GM15510 (cell line): ENCODE measurements around the gene LTBP3.

Experiments used
- POLR2A ChIP-seq: IDR thresholded peaks from 3 replicates; pipeline ENCODE4 v1.6.1; 2011; ENCODE audit warnings: borderline replicate concordance; ENCODE audit not compliant: insufficient read length; ENCODE audit errors: extremely low read depth

Gene LTBP3

DNA sequence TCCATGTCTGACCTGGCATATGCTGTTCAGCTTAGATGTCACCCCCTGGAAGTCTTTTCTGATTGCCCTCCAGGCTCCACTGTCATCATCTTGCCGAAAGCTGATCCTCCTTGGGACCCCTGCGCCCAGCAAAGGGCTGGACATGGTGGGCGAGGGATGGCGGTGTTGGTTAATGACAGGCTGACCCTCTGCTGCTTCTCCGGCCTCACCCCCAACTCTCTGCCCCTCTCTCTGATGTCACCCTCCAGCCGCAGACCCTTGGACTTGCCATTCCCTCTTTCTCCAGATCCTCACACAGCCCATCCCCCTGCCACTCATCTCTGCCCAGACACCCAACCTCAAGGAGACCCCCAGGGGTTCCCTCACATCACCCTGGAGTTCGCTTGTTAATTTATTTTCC, 20.0 kb upstream of the LTBP3 start:
- no peak for TF ChIP-seq POLR2A

DNA sequence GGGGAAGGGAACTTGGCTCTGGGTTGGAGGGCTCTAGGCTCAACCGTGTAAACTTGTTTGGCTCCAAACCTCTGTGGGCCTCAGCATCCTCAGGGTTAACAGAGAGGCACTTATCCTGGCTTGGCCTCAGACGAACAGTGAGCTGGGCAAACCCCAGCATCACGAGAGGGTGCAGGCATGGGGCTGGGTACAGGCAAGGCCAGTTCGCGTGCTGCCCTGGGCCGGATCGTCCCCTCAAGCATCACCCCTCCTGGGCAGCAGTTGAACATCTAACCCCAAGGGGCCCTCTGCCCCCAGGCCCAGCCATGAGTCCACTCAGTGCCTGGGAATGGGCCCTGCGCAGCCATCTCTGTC, 19.6 kb upstream of the LTBP3 start:
- no peak for TF ChIP-seq POLR2A

DNA sequence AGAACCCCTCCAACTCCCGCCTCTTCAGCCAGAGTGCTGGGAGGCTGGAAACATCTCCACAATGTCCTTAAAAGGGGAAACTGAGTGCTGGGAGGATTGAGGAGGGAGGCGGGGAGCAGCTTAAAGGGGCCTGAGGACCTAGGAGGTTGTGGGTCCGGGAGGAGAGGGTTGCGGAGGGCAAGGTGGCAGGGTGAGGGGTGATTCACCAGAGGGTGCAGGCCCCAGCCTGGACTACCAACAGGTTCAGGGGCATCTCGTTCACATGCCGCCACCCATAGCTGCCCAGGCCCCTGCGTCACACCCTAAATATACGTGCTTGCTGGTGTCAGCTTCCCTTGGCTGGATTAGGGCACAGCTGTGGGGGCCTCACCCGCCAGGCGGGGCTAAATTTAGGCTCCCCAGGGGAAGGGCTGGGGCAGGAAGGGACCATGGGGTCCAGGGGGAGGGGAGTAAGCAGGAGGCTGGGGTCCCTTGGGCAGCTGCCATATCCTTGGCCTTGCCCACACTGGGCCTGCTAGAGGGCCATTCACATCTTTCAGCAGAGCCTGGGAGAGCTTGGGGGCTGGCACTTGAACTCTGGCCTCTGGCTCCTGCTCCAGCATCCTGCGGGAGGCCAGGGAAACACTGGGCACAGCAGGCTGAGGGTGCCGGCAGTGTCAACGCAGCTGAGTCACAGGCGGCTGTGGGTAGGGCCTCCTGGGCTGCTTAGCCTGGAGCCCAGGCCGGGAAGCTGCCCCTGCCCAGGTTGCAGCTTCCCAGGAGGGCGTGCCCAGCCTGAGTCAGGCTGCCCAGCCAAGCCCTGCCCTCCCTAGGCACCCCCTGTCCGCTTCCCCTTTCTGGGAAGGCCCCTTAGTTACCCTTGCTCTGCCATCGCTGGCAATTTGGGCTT, 19.0 kb upstream of the LTBP3 start:
- no peak for TF ChIP-seq POLR2A

DNA sequence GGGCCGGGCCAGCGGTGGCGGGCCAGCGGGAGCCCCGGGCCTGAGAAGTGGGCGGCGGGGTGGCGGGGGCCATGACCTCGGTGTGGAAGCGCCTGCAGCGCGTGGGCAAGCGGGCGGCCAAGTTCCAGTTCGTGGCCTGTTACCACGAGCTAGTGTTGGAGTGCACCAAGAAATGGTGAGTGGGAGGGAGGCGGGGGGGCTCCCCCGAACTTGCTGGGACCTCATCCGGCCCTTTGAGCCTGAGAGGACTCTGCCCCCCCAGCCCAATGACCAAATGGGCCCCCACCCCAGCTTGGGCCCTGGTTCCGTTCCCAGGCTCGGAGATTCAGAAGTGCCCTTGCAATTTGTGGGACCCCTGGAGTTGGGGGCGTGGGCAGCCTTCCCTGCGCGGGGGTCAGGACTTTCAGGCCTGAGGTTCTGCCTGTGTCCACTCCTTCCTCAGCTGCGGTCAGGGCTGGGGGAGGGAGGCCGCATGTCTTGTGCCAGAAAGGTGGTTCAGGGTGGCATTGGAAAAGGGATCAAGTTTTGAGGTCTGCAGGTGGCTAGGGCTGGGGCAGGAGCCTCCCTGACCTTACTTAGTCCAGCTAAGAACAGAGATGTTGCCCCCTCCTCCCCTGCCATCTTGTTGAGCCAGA, 18.2 kb upstream of the LTBP3 start:
- TF ChIP-seq POLR2A = no peak

DNA sequence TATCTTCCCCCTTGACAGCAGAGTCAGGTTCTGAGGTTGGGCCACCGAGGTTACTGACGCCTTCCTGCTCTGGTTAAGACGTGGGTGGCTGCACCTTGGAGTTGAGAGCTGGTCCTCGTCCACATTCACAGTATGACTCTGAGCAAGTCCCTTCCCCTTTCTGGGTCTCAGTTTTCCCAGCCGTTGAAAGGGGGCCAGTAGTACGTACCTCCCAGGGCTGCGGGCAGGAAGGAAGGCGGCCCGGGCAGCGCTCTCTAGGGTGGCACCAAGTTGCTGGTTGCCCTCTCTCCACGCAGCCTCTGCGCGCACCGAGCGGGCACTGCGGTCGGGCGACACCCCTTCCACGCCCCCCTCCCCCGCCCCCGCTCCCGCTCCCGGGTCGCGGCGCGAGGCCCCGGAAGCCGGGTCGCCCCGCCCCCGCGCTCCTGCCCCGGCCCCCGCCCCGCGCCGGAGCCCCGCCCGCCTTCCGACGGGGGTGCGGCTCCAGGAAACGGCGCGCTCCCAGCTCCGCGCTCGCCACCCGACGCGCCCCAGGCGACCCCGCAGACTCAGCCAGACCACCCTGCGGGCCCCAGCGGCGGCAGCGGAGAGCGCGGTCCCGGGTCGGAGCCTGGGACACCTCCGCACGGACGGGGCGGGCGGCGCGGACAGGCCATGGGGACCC, 17.5 kb upstream of the LTBP3 start, which contains the start of gene EHBP1L1:
EHBP1L1 (plus strand) TSS at position 486 of the 664 bp plus-strand sequence. CDS start 250 bp downstream, outside the sequence.
- TF ChIP-seq POLR2A = peak; percentile 59

DNA sequence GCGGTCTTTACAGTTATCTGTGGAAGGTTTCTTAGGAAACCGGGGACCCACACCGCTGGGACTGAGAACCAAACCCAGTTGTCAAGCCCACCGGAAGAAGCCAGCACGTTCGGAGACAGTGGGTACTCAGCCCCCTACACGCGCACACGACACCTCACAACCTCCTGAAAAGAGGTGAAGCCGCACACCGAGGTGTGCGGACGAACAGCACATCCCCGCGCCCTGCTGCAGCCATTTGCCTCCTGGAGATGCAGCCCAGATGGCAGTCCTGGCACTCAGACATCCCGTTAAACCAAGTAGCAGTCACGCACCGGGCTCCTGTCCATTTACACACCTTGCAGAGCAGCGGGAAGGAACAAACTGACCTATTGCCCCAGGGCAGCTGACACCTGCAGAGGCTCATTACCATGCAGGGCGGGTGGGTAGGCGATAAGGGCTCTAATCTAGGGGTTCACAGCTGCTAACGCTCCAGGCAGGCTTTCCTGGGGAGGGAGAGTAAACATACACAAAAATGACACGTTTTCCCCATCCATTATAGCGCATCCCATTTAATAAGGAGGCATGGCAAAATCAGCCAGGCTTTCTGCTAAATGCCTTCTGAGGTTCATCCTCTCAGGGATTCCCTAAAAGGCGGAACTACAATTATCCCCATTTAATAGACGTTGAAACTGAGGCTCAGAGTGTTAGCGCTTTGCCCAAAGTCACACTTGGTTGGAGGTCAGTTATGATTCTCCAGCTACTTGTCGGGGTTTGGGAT, 16.8 kb upstream of the LTBP3 start:
- TF ChIP-seq POLR2A = peak; percentile 10

DNA sequence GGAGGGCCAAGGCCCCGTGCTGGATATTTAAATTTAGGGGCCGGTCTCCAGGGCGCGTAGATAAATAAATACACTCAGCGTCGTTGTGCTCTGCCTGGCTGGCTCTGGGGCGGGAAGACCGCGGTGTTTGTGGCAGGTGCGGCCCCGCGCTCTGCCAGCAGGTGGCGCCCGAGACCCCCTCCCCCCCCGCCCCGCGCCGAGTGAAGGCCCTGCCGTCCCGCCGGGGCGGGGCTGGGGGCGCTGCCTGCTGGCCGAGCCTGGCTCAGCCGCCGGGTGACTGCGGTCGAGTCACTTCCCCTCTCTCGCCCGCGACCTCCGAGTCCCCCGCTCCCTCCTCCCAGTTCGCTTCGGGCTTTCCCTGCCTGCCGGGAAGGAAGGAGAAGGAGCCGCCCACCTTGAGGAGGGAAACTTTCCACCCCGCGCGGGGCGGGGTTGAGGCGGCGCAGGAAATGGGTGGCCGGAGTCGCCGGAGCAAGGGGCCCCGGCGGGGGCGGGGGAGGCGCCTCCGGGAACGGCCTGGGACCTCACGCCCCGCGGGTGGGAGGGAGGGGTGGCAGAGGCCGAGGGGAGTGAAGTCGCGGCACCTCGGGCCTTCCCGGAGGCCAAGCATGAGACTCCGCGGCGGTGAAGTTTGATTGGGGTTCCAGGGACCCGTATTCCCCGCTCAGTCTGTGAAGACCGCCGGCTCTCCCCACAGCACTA, 16.1 kb upstream of the LTBP3 start:
- TF ChIP-seq POLR2A = no peak

DNA sequence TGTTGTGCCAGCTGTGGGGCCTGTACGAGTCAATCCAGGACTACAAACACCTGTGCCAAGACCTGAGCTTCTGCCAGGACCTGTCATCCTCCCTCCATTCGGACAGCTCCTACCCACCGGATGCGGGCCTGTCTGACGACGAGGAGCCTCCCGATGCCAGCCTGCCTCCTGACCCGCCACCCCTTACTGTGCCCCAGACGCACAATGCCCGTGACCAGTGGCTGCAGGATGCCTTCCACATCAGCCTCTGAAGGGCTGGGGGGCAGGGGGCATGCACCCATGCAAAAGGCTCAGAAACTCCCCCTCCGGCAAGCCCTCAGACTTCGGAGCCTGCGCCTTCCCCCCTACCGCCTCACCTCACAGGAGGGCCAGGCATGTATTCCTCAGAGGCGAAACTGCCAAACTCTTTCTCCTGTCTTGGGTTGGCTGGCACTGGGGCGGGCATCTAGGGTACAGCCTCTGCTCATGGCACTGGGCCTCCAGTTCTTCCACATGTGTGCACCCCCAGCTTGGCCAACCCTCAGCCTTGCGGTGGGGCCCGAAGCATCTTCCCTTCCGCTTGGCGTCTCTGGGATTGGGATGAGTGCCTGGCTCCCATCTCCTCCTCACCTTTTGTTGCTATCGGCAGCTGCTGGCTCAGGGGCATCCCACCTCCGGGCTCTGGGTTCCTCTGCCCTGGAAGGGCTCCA, 15.4 kb upstream of the LTBP3 start:
- no peak for TF ChIP-seq POLR2A

DNA sequence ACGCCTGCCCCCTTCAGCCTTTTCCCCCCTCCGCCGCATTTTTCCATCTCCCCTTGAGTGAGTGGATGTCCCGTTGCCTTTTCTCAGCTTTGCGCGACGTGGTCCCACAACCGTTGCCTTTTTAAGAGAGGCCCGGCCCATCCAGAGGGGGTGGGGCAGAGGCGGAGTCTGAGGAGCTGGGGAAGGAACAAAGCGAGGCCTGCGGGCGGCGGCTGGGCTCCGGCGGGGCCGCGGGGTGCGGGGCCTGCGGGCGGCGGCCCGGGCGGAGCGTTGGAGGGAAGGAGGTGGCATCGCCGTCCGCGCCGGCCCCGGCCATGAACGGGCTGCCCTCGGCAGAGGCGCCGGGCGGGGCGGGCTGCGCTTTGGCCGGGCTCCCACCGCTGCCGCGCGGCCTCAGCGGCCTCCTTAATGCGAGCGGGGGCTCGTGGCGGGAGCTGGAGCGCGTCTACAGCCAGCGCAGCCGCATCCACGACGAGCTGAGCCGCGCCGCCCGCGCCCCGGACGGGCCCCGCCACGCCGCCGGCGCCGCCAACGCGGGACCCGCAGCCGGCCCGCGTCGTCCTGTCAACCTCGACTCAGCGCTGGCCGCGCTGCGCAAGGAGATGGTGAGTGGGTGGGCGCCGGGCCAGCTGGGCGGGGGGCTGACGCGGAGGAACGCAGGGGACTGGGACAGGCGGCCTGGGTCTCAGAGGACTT, 14.3 kb upstream of the LTBP3 start, which contains the start of gene FAM89B:
FAM89B (plus strand) TSS at position 183 of the 696 bp plus-strand sequence; CDS start at position 315, 132 bp downstream.
- peak; percentile 52 for TF ChIP-seq POLR2A

DNA sequence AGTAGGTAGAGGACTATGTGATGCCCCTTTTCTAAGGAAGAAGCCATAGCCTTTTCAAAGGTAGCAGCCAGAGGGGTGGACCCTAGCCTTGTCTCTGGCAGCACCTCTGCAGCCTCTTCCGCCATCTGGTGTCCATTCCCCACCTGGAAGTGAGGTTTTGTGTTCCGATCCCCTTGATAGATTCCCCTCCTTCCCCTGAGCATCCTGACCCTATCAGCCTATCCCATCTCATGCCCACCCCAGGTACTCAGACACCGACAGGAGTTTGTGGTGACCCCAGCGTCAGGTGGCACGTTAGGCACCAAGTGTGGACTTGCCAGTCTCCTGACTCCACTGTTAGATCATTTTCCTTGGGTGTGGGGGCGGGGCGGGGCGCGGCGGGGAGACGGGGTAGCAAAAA, 13.8 kb upstream of the LTBP3 start:
- no peak for TF ChIP-seq POLR2A

DNA sequence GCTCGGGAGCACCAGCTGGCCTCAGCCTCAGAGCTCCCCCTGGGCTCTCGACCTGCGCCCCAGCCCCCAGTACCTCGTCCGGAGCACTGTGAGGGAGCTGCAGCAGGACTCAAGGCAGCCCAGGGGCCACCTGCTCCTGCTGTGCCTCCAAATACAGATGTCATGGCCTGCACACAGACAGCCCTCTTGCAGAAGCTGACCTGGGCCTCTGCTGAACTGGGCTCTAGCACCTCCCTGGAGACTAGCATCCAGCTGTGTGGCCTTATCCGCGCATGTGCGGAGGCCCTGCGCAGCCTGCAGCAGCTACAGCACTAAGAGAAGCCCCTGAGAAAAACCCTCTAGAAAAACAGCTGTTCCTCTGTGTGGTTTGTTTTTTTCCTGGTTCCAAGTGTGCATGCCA, 13.3 kb upstream of the LTBP3 start:
- no peak for TF ChIP-seq POLR2A

DNA sequence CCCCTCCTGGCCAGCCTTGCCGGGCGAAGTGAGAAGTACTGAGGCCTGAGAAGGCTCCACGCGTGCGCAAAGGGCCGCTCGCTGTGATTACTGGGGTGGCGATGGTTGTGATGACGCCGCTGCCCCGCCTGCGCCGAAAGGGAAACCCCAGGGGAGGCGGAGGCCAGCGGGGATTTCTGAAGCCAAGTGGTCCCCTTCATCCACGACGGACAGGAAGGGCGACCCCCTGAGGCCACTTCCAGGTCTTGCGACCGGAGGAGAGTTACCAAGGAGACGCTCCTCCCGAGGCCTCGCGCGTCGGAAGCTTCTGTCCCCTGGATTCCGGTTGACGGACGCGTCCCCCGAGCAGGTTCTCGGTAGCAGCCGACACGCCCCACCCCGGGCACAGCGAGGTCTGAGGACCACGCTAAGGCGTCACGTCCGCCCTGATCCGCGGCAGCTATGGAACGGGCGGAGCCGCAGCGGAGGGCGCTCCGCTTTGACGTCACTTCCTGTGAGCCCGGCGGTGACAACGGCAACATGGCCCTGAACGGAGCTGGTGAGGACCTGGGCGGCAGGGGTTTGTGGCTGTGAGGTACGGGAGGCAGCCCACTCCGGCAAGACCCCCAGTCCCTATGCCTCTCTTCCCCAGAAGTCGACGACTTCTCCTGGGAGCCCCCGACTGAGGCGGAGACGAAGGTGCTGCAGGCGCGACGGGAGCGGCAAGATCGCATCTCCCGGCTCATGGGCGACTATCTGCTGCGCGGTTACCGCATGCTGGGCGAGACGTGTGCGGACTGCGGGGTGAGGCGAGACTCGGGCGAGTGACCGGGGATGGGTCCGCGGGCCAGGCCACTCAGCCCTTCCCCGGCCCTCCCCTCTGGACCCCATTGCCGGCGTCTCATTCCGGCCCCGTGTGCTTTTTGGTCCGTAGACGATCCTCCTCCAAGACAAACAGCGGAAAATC, 12.1 kb upstream of the LTBP3 start, which contains the start of gene ZNRD2:
ZNRD2 (plus strand) TSS at position 505 of the 946 bp plus-strand sequence; CDS start at position 520, 15 bp downstream.
- TF ChIP-seq POLR2A = peak; percentile 79
